ENCODE data around the gene PRSS22.

The PRSS22 gene

GRCh38 chr16:2852731-2853507, 5.1 kb downstream of the PRSS22 start:
- no peak for DNase-seq (ENCODE audit: low read depth)

GRCh38 chr16:2852003-2852730, 5.8 kb downstream of the PRSS22 start:
- no peak for DNase-seq (ENCODE audit: low read depth)

- no peak for DNase-seq (ENCODE audit: low read depth)
Measured at GRCh38 chr16:2848933-2849725, 8.8 kb downstream of the PRSS22 start.

GRCh38 chr16:2846511-2847310, 11.3 kb downstream of the PRSS22 start:
- DNase-seq (ENCODE audit: low read depth): no peak

GRCh38 chr16:2845116-2845515, 12.9 kb downstream of the PRSS22 start:
- DNase-seq (ENCODE audit: low read depth): no peak

- no peak for DNase-seq (ENCODE audit: low read depth)
Measured at GRCh38 chr16:2843526-2843925, 14.4 kb downstream of the PRSS22 start.

- DNase-seq (ENCODE audit: low read depth): peak; percentile 14
Measured at GRCh38 chr16:2842340-2843000, 15.5 kb downstream of the PRSS22 start.

- DNase-seq (ENCODE audit: low read depth): no peak
Measured at GRCh38 chr16:2841606-2842339, 16.2 kb downstream of the PRSS22 start.

- DNase-seq (ENCODE audit: low read depth): no peak
Measured at GRCh38 chr16:2840914-2841313, 17.1 kb downstream of the PRSS22 start.

DNA sequence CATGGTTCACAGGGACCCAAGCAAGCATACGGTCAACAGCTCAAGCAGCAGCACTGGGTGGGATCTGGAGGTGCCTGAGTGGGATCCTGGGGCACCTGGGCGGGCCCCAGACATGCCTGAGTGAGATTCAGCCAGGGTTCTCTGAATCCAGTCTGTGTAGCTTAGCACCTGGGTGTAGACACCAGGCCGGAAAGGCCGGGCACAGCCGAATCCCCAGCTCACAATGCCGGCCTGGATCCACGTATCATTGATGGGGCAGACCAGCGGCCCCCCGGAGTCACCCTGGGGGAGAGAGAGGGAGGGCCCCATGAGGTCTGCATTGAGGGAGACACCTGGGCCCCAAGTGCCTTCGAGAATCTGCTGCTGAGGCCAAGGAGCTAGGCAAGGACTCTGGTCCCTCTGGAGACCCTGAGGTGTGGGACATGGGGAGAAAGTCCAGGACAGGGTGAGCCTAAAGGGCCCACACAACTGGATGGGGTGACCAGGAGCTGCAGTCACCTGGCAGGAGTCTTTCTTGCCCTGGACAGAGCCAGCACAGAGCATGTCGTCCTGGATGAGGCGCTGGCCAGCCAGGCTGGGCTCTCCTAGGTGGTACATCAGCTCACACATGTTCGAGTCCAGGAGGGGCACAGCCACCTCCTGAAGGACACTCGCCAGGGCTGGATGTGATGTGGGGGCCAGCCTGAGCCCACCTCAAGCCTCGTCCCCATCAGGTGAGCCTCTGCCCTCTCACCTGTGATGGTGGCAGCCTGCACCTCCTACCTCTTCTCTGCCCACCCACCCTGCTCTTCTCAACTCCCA, 18.1 kb downstream of the PRSS22 start:
- DNase-seq (ENCODE audit: low read depth): no peak

- DNase-seq (ENCODE audit: low read depth): peak; percentile 57
Measured at GRCh38 chr16:2838928-2839327, 19.0 kb downstream of the PRSS22 start.

DNA sequence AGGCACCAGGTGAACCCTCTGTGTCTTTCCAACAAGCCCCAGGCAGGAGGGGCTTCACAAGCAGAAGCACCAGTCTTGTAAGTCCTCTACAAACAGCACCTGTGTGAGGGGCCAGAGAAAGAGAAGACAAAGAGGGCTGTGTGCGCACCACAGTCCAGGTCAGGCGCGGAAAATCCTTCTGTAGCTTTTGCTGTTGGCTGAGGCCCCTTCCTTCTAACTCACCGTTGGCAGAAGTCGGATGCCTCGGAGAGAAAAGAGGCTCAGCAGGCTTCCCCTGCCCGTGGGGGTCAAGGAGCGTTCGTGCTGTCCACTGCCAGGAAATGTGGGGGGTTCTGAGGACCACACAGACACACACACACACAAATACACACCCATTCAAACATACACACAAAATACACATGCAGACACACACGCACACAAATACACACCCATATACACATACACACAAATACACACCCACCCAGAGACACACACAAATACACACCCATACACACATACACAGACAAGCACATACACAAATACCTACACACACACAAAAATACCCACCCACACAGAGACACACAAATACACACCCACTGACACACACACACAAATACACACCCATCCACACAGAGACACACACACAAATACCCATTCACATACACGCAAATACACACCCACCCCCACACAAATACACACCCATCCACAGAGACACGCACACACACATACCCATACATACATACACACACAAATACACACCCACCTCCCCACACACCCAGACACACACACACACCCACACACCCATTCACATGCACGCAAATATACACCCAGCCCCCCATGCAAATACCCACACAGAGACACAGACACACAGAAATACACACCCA, 21.1 kb downstream of the PRSS22 start:
- DNase-seq (ENCODE audit: low read depth): no peak

DNA sequence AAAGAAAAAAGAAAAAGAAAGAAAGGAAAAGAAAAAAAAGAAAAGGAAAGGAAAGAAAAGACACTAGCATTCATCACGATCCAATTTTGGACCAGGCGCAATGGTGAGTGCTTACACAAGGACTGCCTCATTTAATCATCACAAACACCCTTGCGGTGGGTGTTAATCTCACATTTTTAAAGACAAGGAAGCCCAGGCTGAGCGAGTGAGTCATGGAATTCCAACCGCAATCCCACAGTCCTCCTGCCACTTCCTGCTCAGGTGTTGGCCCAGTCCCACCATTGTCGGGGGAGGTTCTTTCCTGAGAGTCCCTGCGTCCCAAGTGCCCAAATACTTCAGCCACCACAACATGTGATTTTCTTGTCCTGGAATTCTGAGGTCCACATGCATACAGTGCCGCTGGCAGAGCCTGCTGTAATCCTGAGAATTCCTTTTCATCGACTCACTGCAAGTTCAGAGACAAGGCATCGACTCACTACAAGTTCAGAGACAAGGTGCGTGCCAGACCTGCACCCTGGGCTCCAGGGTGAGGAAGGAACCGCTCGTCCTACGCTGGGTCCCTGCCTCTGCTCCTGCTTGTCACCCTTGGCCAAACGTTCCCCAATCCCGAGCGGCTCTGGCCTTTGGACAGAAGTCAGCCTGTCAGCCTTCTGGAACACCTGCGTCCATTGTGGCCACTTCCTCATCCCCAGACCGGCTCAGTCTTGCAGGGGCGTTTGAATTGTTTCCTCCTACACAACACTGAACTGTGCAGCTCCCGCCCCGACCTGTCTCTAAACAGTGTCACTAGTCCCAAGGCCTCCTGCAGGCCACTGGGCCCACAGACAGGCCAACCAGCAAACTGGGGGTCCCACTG, 22.1 kb downstream of the PRSS22 start:
- DNase-seq (ENCODE audit: low read depth): peak; percentile 55

GRCh38 chr16:2834968-2835367, 23.0 kb downstream of the PRSS22 start:
- no peak for DNase-seq (ENCODE audit: low read depth)

- DNase-seq (ENCODE audit: low read depth): no peak
Measured at GRCh38 chr16:2833776-2834175, 24.2 kb downstream of the PRSS22 start.

DNA sequence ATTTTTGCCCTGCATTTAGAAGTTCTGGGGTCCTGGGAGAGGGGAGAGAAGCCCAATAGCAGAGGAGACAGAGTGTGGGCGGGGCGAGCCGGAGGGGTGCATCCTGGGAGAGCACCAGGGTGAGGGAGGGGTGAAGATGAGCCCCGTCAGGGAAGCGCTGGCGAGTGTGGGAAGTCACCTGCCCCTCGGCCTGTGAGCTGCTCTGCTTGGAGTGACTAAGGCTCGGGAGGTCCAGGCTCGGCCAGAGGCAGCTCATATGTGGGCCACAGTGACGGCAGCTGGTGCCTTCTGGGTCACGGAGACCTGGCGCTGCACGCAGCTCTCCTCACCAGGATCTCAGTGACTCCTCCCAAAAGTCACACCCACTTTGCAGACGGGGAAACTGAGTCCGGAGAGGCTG, 26.8 kb downstream of the PRSS22 start:
- no peak for DNase-seq (ENCODE audit: low read depth)

- DNase-seq (ENCODE audit: low read depth): no peak
Measured at GRCh38 chr16:2830355-2830695, 27.6 kb downstream of the PRSS22 start.

All from fibroblast of gingiva (primary cell).